OCI-LY3 (cell line): ENCODE results near the gene LOXHD1.

Experiments
- H2AFZ ChIP-seq: fragments of 200-600, 300-600 bp; shearing (Covaris generic); 2 replicates; pipeline ENCODE4 v1.6.0; 2014; ENCODE audit warnings: antibody characterized with exemption, low read depth, low read length
- H3K27ac ChIP-seq: fragments of 200-600, 300-600 bp; sonication (generic); 2 replicates; pipeline ENCODE4 v1.5.1; 2014; ENCODE audit warnings: mild to moderate bottlenecking, low read length, moderate library complexity, mixed read lengths
- H3K27me3 ChIP-seq: fragments of 200-600, 300-600 bp; sonication (generic); 2 replicates; pipeline ENCODE4 v1.6.1; 2014; ENCODE audit warnings: low read depth, low read length, mixed read lengths
- H3K36me3 ChIP-seq: fragments of 200-600, 300-600 bp; sonication (generic); replicated peaks from 2 replicates; pipeline ENCODE3; 2014; ENCODE audit warnings: low read depth, low read length, mixed read lengths
- H3K4me1 ChIP-seq: fragments of 300-600, 200-600 bp; sonication (generic); 2 replicates; pipeline ENCODE4 v1.6.1; 2014; ENCODE audit warnings: low read length, mixed read lengths
- H3K4me2 ChIP-seq: fragments of 200-600, 300-600 bp; sonication (generic); 2 replicates; pipeline ENCODE4 v1.6.1; 2014; ENCODE audit warnings: low read length, mixed read lengths
- H3K4me3 ChIP-seq: fragments of 300-600, 200-600 bp; sonication (generic); 2 replicates; pipeline ENCODE4 v1.5.1; 2014; ENCODE audit warnings: antibody characterized with exemption, mild to moderate bottlenecking, low read length, moderate library complexity
- H3K79me2 ChIP-seq: fragments of 300-600, 200-600 bp; shearing (Covaris generic); 2 replicates; pipeline ENCODE4 v1.6.1; 2014; ENCODE audit warnings: mild to moderate bottlenecking, low read length, mixed read lengths
- H3K9ac ChIP-seq: fragments of 300-600, 200-600 bp; shearing (Covaris generic); 2 replicates; pipeline ENCODE4 v1.6.0; 2014; ENCODE audit warnings: mild to moderate bottlenecking, low read length, moderate library complexity
- H3K9me3 ChIP-seq: fragments of 200-600, 300-600 bp; shearing (Covaris generic); 2 replicates; pipeline ENCODE4 v1.6.1; 2014; ENCODE audit warnings: low read length, mixed read lengths; ENCODE audit not compliant: insufficient read depth
- H4K20me1 ChIP-seq: fragments of 200-600, 300-600 bp; sonication (generic); 2 replicates; pipeline ENCODE4 v1.6.1; 2016; ENCODE audit warnings: low read length, mixed read lengths; ENCODE audit not compliant: insufficient read depth
- EZH2phosphoT487 ChIP-seq: fragments of 200-600 bp; shearing (Covaris generic); IDR thresholded peaks from 2 replicates; pipeline ENCODE4 v1.6.1; 2018; ENCODE audit warnings: antibody characterized with exemption, mixed run types, low read depth
- TF ChIP-seq, protein P1 (sequence below): fragments of 200-600, 300-600 bp; sonication (generic); IDR thresholded peaks from 2 replicates; pipeline ENCODE4 v1.5.1; 2014; ENCODE audit warnings: antibody characterized with exemption, low read length, low read depth

Gene LOXHD1

DNA sequence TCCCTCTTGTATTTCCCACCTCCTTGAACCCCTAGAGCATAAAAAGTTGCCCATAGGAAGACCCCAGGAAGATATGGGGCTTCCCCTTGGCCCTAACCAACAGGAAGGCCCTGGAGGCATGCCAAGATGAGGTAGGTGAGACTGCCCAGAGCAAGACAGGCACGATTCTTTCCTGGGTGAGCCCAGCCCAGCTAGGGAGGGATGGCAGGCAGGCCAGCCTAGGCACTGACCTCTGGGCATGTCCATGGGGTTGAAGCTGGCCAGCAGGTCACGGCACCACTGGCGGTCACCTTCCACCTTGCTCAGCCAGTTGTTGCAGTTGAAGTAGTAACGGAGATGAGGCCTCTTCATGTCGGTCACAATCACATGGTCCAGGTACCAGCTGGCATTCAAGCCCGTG, 17.6 kb downstream of the LOXHD1 start:
- Histone ChIP-seq H2AFZ (no peak overlapping the region), H3K4me2 (no peak overlapping the region), H3K9ac (no peak overlapping the region), H4K20me1 (no peaks in the 10 kb centered on the region), H3K36me3 (no peaks in the 10 kb centered on the region), H3K4me1 (no peaks in the 10 kb centered on the region), H3K27me3 (peaks cover 36% of the 10 kb centered on the region), H3K79me2 (no peaks in the 10 kb centered on the region), H3K27ac (no peak overlapping the region), H3K4me3 (no peak overlapping the region), H3K9me3 (no peaks in the 10 kb centered on the region)
- TF ChIP-seq EZH2phosphoT487: no peak
- TF ChIP-seq, protein P1, sequence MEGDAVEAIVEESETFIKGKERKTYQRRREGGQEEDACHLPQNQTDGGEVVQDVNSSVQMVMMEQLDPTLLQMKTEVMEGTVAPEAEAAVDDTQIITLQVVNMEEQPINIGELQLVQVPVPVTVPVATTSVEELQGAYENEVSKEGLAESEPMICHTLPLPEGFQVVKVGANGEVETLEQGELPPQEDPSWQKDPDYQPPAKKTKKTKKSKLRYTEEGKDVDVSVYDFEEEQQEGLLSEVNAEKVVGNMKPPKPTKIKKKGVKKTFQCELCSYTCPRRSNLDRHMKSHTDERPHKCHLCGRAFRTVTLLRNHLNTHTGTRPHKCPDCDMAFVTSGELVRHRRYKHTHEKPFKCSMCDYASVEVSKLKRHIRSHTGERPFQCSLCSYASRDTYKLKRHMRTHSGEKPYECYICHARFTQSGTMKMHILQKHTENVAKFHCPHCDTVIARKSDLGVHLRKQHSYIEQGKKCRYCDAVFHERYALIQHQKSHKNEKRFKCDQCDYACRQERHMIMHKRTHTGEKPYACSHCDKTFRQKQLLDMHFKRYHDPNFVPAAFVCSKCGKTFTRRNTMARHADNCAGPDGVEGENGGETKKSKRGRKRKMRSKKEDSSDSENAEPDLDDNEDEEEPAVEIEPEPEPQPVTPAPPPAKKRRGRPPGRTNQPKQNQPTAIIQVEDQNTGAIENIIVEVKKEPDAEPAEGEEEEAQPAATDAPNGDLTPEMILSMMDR: no peak

- Histone ChIP-seq H4K20me1 (no peaks in the 10 kb centered on the region), H3K4me2 (no peak overlapping the region), H3K27me3 (peaks cover 40% of the 10 kb centered on the region), H2AFZ (no peak overlapping the region), H3K4me1 (no peaks in the 10 kb centered on the region), H3K9ac (no peak overlapping the region), H3K4me3 (no peak overlapping the region), H3K9me3 (no peaks in the 10 kb centered on the region), H3K27ac (no peak overlapping the region), H3K79me2 (no peaks in the 10 kb centered on the region), H3K36me3 (no peaks in the 10 kb centered on the region)
- TF ChIP-seq, protein P1: no peak
- TF ChIP-seq EZH2phosphoT487: no peak
Measured at GRCh38 chr18:46636040-46636630, 20.9 kb downstream of the LOXHD1 start.

DNA sequence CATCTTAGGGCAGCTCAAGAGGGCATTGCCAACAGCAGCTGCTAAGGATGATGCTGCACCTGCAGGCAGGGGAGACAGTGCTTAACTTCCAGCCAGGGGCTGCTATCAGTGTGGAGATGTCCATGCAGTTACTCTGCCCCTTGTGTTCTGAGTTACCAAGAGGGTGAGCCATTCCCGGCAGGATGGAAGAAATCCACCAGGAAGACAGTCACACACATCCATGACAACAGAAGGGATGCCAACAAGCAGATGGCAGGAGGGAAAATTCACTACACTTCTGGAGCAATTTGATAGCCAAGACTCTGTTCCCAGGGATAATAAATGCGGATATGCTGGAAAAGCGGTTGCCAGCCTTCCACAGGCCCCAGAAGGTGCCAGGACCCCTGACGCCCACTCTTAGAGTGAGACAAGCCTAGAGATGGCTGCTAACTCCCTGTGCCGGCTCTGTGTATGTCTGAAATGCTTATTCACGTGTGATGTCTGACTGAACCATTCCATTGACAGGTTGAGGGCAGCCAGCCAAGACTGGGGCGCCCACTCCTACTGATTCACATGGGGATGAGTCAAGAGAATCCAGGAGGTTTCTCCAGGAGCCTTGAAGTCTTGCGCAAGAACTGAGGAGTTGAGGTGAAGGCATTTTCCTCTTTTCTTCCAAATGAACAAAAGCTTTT, 24.5 kb downstream of the LOXHD1 start:
- no peak overlapping the region for H3K9ac ChIP-seq
- H3K4me2 ChIP-seq: no peak overlapping the region
- H2AFZ ChIP-seq: no peak overlapping the region
- H4K20me1 ChIP-seq: no peaks in the 10 kb centered on the region
- H3K4me3 ChIP-seq: no peak overlapping the region
- H3K4me1 ChIP-seq: no peaks in the 10 kb centered on the region
- H3K27me3 ChIP-seq: peaks cover 48% of the 10 kb centered on the region
- no peaks in the 10 kb centered on the region for H3K79me2 ChIP-seq
- no peaks in the 10 kb centered on the region for H3K36me3 ChIP-seq
- TF ChIP-seq, protein P1: no peak
- no peak for TF ChIP-seq EZH2phosphoT487
- no peak overlapping the region for H3K27ac ChIP-seq
- no peaks in the 10 kb centered on the region for H3K9me3 ChIP-seq

GRCh38 chr18:46630991-46631390, 26.0 kb downstream of the LOXHD1 start:
- Histone ChIP-seq H3K36me3 (no peaks in the 10 kb centered on the region), H3K4me2 (no peak overlapping the region), H2AFZ (no peak overlapping the region)

More at GRCh38 chr18:46630991-46631390, 26.0 kb downstream of the LOXHD1 start:
- Histone ChIP-seq H3K9ac (no peak overlapping the region), H3K79me2 (no peaks in the 10 kb centered on the region), H3K27me3 (peaks cover 53% of the 10 kb centered on the region), H3K27ac (no peak overlapping the region), H3K9me3 (no peaks in the 10 kb centered on the region), H3K4me1 (no peaks in the 10 kb centered on the region), H4K20me1 (no peaks in the 10 kb centered on the region), H3K4me3 (no peak overlapping the region)
- no peak for TF ChIP-seq EZH2phosphoT487
- TF ChIP-seq, protein P1: no peak
